Pancreas (tissue), 10 donors: ENCODE results near the gene GAS7. TPM values are rescaled to one million over a fixed set of nuclear protein-coding genes. Genes with fewer than 3 reads are reported as not detected.

Experiments used
- ATAC-seq, 4 donors: fragments of 200-7000 bp; cut with Tn5 transposase; one replicate each; pipeline versions ENCODE4 v1.8.0 to v1.9.1; 2020; ENCODE audit warnings: mild to moderate bottlenecking in 4 of 4, moderate library complexity in 4 of 4
- DNase-seq, 6 donors: peaks; one replicate each; pipeline ENCODE4 v3.0.0-alpha.2; 2020
- FAIRE-seq: peaks from 2 replicates; lab custom pipeline; 2012; peaks lifted over from hg19 to GRCh38; lab: Jason Lieb, UNC
- H3K27ac ChIP-seq, 4 donors: fragments of 200-600 bp; sonication (generic); 1 replicate in 3 of 4; 2 replicates in 1 of 4; pipeline versions ENCODE4 v1.5.0 to v1.8.0; 2020
- H3K27me3 ChIP-seq, 4 donors: fragments of 200-600 bp; one replicate each; pipeline ENCODE4 v1.8.0; 2021
- H3K36me3 ChIP-seq, 3 donors: fragments of 200-600 bp; sonication (generic) in 1 of 3; one replicate each; pipeline versions ENCODE4 v1.5.0 to v1.8.0; 2020 to 2021
- H3K4me1 ChIP-seq, 3 donors: fragments of 200-600 bp; one replicate each; pipeline ENCODE4 v1.8.0; 2021
- H3K4me3 ChIP-seq, 4 donors: fragments of 200-600 bp; sonication (generic) in 2 of 4; one replicate each; pipeline versions ENCODE4 v1.5.0 to v1.8.0; 2020 to 2021
- H3K9me3 ChIP-seq, 4 donors: fragments of 200-600 bp; one replicate each; pipeline ENCODE4 v1.8.0; 2021
- WGBS, 2 donors: extraction: QIAGEN DNeasy Blood & Tissue Kit; methylation state at CpG; one replicate each; pipeline ENCODE4 v1.1.7; 2013; 5-methylcytosine and 5-hydroxymethylcytosine counted together
- intact Hi-C, 3 donors: fragments of 100-400 bp; cut with DNase I; formaldehyde crosslinking; loops; one replicate each; pipeline versions ENCODE4 v1.11.1 to v1.14.2; 2022
- polyA plus RNA-seq, 2 donors: library from polyadenylated mRNA; stranded (reverse); fragments of 200-250 nt; gene quantifications; one replicate each; pipeline ENCODE4 v1.2.3, GENCODE V29; 2013
- total RNA-seq, 6 donors: library from RNA; stranded (reverse); fragmentation: NEBNext Ultra II Directional in 4 of 6; extraction: Animal tissue kit (Norgen Biotek cat#: 25700) in 4 of 6; gene quantifications; one replicate each; pipeline versions ENCODE4 v1.2.1 to v1.2.4, GENCODE V29; 2021 to 2023
- TF ChIP-seq, protein P1 (sequence below), 4 donors: fragments of 200-600 bp; sonication (generic) in 3 of 4; IDR thresholded peaks; one replicate each; pipeline versions ENCODE4 v1.5.0 to v1.8.0; 2021; ENCODE audit warnings: antibody characterized with exemption in 4 of 4
- donor health status: healthy with polysubstance abuse.
- donor health status: DM: no; HTN: no; CAD: no; lungs with moderate emphysema.
- donor health status: DM: no; HTN: no; CAD: no.
- donor health status: control.
- donor health status: control.
- donor health status: Bipolar disorder and iron deficiency.
- donor health status: DM: yes; HTN: yes; CAD: no.
- donor health status: DM: no; HTN: no; CAD: no.
- donor health status: DM: no; HTN: no; CAD: no.
- donor health status: DM: yes; HTN: yes; CAD: no.

Gene GAS7
- total RNA-seq (10 to 100 TPM in 3 of 6 donors, 1 to 10 TPM in 3; 2.0 to 22.9 (median 7.1) TPM), polyA plus RNA-seq (1 to 10 TPM; 1.9 to 4.0 TPM)

DNA sequence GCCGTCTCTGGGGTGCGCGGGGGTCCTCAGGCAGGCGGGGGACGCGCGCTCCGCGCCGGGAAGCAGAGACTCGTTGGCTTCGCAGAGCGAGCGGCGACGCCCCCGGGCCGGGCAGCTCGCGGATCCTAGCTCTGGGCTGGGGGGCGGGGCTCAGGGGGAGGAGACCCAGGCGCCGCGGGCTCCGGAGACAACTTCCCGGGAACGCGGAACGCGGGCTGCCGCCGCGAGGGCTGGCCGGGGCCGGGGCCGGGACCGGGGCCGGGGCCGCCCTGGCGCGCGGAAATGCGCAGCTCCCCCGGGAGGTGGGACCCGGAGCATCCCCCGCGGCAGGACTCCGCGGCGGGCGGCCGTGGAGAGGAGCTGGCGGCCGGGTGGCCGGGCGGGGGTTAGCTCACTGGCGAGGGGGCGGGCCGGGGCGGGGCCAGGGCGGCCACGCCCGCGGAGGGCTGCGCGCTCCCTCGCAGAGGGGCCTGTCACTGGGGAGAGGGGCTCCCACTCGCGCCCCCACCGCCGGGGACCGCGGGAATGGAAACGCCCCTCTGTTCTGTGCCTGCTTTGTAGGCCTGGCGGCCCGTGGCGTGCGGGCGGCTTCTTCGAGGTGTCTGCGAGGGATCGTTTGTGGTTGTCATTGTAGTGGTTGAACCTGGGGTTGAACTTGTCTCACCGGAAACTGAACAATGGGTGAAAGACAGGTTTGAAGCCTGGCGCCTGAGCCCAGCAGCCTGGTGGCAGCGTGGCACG lies at the start of gene GAS7:
Gene GAS7, minus strand, starts transcription at position 98 of the 741 bp plus-strand sequence.
- ATAC-seq (peak in 3 of 4 donors; percentile 56 to 81 (median 76)), DNase-seq (peak in 4 of 6 donors; percentile 35 to 73 (median 54)), FAIRE-seq (no peak)
- no peaks in the 10 kb centered on the region for H3K9me3 ChIP-seq
- H3K27ac ChIP-seq, result no peak within 1 kb of the TSS
- H3K36me3 ChIP-seq, result no peaks in the 10 kb centered on the region
- intact Hi-C loops, result no loop called here
- 1 to 2% methylated on average over 45 to 86 of the region's 86 CpGs for WGBS, 2 donors
- H3K4me3 ChIP-seq, result peak within 1 kb of the TSS; percentile 31 to 53 (median 42)
- no peaks in the 10 kb centered on the region for H3K4me1 ChIP-seq
- peaks cover 0 to 5% (median 0%) of the 10 kb centered on the region in 4 donors for H3K27me3 ChIP-seq
- TF ChIP-seq, protein P1, sequence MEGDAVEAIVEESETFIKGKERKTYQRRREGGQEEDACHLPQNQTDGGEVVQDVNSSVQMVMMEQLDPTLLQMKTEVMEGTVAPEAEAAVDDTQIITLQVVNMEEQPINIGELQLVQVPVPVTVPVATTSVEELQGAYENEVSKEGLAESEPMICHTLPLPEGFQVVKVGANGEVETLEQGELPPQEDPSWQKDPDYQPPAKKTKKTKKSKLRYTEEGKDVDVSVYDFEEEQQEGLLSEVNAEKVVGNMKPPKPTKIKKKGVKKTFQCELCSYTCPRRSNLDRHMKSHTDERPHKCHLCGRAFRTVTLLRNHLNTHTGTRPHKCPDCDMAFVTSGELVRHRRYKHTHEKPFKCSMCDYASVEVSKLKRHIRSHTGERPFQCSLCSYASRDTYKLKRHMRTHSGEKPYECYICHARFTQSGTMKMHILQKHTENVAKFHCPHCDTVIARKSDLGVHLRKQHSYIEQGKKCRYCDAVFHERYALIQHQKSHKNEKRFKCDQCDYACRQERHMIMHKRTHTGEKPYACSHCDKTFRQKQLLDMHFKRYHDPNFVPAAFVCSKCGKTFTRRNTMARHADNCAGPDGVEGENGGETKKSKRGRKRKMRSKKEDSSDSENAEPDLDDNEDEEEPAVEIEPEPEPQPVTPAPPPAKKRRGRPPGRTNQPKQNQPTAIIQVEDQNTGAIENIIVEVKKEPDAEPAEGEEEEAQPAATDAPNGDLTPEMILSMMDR (IDR thresholded peaks at IDR 0.05), result no peak

DNA sequence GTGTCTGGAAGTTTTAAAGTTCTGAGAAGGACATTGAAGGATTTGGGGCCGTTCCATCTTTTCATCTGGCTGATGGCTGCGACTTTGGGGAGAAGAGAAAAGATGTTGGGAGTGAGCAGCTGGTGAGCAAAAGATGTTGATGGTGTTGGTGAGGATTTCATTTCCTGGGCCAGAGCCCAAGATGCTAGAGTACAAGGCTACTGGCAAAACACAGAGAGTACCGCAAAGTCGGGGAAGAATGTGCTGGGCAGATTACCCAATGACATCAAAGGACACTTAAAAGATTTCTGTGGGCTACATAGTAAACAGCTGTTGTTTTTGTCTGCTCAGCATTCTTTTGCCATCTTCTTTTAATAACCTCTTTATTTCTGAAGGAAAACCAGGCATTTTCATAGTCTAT lies 49.4 kb upstream of the GAS7 start:
- ATAC-seq (no peak), DNase-seq (no peak), FAIRE-seq (no peak)
- no peaks in the 10 kb centered on the region for H3K36me3 ChIP-seq
- H3K4me1 ChIP-seq, result no peaks in the 10 kb centered on the region
- WGBS, 2 donors, result 45 to 65% methylated on average over 4 of the region's 4 CpGs
- H3K9me3 ChIP-seq, result no peaks in the 10 kb centered on the region
- no peaks in the 10 kb centered on the region for H3K27me3 ChIP-seq
- TF ChIP-seq, protein P1 (IDR thresholded peaks at IDR 0.05), result no peak
- intact Hi-C loops, result no loop called here
- no peak overlapping the region for H3K27ac ChIP-seq
- H3K4me3 ChIP-seq, result no peak overlapping the region

DNA sequence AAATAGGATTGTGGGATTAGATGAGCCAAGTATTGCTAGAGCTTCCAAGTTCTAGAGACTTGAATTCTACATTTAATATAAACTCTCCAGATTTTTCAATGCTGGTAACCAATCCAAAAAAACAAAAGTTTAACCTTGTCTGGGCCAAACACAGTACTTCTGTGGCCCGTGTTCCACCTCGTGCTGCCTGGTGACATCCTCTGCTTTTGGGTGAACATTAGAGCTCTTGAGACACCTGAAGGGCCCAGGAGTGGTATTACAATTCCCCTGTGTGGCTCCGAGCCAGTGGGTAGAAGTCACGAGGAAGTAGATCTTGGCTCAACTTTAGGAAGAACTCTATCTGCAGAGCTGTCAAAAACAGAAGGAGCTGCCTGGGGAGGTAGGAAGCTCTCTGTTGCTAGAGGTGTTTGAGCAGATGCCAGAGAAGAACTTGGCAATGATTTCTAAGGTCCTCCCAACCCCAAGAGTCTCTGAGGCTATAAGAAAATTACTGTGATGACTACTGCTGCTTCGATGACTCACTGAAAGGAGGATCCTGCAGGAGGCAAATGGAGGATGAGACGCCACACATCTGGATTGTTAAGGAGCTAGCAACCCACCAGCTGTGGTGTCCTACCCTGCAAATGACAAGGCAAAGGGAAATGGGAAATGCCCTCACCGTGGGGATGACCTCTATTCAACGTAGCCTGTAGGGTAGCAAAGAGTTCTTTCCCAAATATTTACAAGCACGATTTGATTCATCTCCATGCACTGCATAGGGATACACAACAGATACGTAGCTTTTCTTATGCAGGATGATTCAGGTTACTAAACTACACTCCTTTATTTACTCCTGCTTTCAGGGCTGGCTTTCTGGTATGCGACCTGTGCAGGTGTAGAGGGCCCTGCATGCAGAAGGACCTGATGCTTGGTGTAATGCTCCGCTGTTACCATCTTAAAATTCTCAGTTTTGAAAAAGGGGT lies 45.8 kb upstream of the GAS7 start:
- no peak overlapping the region for H3K4me3 ChIP-seq
- FAIRE-seq, result no peak
- 38 to 42% methylated on average over 12 of the region's 12 CpGs for WGBS, 2 donors
- TF ChIP-seq, protein P1 (IDR thresholded peaks at IDR 0.05), result no peak
- DNase-seq, result no peak
- H3K9me3 ChIP-seq, result no peaks in the 10 kb centered on the region
- no peak overlapping the region for H3K27ac ChIP-seq
- ATAC-seq, result peak in 1 of 4 donors; percentile 47
- H3K4me1 ChIP-seq, result no peaks in the 10 kb centered on the region
- H3K27me3 ChIP-seq, result no peaks in the 10 kb centered on the region
- intact Hi-C loops, result no loop called here
- H3K36me3 ChIP-seq, result no peaks in the 10 kb centered on the region

DNA sequence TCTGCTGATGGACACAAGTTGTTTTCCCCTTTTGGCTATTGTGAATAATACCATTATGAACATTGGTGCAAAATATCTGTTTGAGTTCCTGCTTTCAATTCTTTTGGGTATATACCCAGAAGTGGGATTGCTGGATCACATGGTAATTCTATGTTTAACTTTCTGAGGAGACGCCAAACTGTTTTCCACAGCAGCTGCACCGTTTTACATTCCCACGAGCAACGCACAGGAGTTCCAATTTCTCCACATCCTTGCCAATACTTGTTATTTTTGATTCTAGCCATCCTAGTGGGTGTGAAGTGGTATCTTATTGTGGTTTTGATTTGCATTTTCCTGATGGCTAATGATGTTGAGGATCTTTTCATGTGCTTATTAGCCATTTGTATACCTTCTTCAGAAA lies 43.4 kb upstream of the GAS7 start:
- TF ChIP-seq, protein P1 (IDR thresholded peaks at IDR 0.05), result no peak
- Histone ChIP-seq H3K4me1 (no peaks in the 10 kb centered on the region), H3K4me3 (no peak overlapping the region), H3K27me3 (no peaks in the 10 kb centered on the region), H3K27ac (no peak overlapping the region), H3K36me3 (no peaks in the 10 kb centered on the region), H3K9me3 (no peaks in the 10 kb centered on the region)
- ATAC-seq, result no peak
- intact Hi-C loops, result no loop called here
- WGBS, 2 donors, result 60 to 73% methylated on average over 4 of the region's 4 CpGs
- FAIRE-seq, result no peak
- DNase-seq, result no peak
